AG20443 (cell line): ENCODE data around the gene SLC22A5.
"Not testable (repeated sequence)": the region's sequence is repeated elsewhere in the genome, so short reads cannot be mapped to it uniquely, and the experiment has no call there.

Experiments used
- DNase-seq: peaks from one replicate; pipeline ENCODE4 v3.0.0; 2012; ENCODE audit warnings: low spot score, mixed read lengths

SLC22A5 gene

DNA sequence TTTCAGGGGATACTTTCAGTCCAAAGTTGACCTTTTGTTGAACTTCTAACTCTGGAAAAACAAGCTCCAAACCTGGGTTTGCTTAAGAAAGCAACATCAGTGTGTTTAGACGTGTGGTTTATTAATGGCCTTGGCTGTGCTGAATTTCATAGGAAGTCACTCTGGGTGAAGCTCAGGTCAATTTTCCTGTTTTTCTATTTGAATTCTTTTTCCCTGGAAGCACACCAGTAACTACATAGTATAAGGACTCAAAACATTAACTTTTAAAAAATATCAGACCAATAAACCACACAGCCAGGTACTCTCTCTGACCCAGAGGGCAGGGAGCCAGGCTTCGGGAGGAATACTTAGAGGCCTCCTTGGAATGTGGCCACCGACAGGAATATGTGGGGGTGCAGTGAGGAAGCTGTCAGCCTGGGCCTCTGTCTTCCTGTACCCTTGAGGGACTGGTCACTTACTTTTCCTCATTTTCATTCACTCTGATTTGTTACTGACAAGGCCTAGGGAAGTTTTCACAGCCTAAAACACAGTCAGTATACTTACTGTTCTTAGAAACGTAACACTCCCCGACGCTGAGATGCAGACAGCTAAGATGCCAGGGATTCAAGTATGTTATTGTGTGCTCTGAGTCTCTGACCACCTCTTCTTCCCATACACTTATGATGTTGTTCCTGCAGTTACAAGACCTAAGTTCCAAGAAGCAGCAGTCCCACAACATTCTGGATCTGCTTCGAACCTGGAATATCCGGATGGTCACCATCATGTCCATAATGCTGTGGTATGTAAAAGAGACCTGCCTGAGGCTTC lies 18.9 kb downstream of the SLC22A5 start:
- no peak for DNase-seq

DNA sequence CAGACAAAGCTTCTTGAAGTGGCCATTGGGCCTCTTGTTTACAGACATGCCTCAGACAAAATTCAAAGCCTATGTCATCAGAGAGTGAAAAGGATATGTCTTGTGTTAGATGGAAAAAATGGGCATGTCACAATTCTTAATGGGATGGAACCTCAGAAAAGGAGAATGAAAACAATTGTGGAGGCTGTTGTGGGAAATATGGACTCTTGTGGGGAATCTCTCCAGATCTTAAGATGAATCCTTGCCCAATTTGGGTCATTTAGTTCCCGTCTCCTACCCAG lies 19.5 kb downstream of the SLC22A5 start:
- DNase-seq, result no peak

DNA sequence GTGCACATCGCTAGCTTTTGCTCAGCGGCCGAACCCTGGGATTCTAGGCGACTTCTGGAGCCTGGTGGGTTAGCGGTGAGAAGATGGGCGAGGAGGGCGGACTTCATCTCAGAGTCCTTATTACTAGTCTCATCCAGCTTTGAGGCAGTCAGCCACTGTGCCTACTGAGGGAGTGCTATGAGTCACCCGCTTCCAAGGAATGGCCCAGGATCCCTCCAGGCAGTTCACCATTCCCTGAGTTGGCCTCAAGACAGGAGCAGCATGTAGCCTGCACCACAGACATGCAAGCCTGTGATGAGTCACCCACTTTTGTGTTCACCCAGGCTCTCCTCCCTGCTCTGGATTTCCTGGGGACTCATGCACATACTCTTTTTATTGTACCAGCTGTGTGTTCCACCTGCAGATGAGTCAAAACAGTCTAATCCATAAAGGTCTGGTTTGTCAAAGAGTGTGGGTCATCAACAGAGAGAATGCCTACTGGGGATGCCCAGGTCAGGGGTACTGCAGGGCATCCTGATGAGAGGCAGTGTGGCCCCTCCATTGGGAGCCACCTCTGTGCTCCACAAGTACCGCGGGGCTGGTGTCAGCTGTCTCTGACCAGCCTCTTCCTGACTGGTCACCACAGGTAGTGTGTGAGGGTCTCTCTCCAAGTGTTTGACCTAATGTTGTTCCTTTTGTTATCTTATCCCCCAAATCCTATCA lies 20.2 kb downstream of the SLC22A5 start:
- DNase-seq, result peak; percentile 97

DNA sequence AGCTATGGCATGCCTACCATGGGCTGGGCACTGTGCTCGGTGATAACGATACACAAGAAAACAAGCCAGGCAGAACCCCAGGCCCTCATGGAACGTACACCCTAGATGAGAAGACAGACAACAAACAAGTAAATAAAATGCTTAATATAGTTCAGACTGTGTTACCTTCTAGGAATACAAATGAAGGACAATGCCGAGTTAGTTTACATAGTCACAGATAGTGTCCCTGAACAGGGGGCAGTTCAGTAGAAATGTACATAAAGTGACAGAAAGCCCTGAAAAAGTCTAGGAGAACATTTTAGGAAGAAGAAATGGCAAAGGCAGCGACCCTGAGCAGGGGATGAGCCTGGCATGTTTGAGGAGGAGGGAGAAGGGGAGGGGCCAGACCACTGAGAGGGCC lies 21.7 kb downstream of the SLC22A5 start:
- no peak for DNase-seq

DNA sequence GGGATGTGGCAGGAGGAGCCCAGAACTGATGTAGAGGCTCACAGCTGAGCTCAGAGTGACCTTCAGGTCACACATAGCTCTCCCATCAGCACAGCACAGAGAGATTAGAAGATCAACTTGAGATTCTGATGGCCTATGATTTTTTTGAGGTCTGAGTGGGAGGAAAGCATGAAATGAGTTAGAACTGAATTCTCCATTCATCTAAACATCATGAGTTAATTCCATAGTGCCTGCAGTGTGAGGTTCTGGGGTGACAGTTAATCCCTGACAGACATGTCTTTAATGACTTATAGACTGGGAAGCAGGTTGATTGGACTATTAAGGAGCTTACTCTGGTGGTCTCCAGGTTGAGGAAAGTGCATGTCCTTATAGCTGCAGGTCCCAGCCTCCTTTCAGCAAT lies 22.4 kb downstream of the SLC22A5 start:
- DNase-seq, result no peak

DNA sequence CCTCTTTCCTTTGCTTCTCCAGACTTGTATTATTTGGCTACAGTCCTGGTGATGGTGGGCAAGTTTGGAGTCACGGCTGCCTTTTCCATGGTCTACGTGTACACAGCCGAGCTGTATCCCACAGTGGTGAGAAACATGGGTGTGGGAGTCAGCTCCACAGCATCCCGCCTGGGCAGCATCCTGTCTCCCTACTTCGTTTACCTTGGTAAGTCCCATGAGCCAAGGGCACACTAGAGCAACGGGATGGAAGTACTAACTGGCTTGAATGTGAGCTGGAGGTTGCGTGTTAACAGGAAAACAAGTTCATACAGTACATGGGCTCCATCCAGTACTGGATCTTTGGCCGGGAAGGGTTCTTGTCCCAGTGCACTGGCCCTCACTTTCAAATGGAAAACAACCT lies 22.9 kb downstream of the SLC22A5 start:
- DNase-seq, result no peak

DNA sequence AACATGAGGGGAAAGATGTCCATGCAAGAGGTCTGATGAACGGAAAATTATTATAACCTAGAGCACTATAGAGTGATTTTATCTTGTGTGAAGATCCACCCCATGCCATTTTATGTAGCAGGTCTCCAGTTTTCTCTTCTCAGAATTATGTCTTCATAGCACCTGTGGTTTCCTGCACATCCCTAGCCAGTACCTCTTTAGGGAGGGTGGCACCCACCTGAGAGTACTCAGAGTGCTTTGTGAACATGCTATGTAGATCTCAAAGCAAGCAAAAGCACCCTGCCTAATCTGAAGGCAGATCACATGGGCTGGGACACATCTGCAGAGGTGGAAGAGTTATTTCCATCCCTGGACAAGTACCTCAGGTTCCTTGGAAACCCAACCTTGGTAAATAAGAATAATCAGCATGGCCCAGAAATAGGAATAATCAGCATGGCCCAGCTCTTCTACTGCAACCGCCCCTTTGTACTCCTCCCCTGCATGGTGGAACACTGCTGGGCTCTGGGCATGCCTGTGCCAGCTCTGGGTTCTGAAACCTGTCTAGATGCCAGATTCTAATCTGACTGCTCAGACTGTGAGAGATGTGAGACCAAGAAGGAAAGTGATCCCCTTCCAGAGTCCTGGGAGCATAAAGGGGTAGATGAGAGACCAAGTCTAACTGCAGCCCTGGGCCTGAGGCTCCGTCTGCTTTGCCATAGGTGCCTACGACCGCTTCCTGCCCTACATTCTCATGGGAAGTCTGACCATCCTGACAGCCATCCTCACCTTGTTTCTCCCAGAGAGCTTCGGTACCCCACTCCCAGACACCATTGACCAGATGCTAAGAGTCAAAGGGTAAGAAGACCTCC lies 23.7 kb downstream of the SLC22A5 start:
- no peak for DNase-seq

DNA sequence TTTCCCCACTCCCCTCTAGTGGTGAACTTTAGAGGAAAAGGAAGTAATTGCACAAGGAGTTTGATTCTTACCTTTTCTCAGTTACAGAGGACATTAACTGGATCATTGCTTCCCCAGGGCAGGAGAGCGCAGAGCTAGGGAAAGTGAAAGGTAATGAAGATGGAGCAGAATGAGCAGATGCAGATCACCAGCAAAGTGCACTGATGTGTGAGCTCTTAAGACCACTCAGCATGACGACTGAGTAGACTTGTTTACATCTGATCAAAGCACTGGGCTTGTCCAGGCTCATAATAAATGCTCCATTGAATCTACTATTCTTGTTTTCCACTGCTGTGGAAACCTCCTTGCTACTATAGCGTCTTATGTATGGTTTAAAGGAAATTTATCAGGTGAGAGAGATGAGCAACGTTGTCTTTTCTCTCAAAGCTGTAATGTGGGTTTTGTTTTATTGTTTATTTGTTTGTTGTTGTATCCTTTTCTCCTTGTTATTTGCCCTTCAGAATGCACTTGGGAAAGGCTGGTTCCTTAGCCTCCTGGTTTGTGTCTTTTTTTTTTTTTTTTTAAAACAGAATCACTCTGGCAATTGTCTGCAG lies 25.3 kb downstream of the SLC22A5 start:
- DNase-seq, result no peak

DNA sequence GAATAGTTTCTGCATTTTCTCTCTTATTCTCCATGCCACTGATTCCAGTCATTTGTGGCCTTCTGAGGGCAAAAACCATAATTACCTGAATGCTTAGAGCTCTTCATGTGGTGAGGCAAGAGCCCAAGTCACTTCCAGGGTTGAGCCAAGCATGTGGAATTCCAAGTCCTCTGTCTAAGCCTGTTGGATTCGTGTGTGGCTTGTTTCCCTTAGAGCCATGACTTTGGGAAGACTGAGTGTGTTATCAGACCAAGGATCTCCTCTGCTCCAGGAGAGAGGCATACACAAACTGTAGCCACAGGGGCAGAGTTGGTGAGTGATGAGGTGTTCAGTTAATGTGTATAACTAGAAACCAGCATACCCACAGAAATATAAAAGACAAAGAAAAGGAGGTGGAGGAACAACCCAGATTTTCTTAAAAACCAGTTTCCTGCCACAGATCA lies 27.1 kb downstream of the SLC22A5 start:
- DNase-seq, result no peak

DNA sequence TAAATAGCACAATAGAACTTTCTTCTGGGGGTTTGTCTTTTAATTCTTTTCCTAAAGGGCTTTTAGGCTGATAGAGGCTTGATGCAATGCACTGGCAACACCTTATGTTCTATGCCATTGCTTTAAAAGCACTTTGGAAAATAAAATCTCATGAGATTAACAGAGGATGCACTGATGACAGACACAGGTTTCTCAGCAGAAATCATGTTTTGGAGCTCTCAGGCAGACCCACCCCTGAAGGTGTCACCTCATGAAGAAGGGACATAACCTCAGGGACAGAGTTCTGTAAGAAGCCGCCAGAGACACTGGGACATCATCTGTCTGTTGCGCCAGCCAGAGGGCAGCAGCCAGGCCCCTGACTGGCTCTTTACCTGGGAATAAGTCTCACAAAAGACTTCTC lies 27.7 kb downstream of the SLC22A5 start:
- DNase-seq, result no peak

DNA sequence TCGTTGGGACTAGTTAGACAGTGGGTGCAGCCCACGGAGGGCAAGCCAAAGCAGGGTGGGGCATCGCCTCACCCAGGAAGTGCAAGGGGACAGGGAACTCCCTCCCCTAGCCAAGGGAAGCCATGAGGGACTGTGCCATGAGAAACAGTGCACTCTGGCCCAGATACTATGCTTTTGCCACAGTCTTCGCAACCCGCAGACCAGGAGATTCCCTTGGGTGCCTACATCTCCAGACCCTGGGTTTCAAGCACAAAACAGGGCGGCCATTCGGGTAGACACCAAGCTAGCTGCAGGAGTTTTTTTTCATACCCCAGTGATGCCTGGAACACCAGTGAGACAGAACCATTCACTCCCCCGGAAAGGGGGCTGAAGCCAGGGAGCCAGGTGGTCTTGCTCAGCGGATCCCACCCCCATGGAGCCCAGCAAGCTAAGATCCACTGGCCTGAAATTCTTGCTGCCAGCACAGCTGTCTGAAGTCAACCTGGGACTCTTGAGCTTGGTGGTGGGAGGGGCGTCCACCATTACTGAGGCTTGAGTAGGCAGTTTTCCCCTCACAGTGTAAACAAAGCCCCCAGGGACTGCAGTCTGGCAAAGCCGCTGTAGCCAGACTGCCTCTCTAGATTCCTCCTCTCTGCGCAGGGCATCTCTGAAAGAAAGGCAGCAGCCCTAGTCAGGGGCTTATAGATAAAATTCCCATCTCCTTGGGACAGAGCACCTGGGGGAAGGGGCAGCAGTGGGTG lies 28.6 kb downstream of the SLC22A5 start:
- not testable (repeated sequence) for DNase-seq

DNA sequence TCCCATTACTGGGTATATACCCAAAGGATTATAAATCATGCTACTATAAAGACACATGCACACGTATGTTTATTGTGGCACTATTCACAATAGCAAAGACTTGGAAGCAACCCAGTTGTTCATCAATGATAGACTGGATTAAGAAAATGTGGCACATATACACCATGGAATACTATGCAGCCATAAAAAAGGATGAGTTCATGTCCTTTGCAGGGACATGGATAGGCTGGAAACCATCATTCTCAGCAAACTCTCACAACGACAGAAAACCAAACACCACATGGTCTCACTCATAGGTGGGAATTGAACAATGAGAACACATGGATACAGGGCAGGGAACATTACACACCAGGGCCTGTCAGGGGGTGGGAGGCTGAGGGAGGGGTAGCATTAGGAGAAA lies 34.5 kb downstream of the SLC22A5 start:
- not testable (repeated sequence) for DNase-seq

DNA sequence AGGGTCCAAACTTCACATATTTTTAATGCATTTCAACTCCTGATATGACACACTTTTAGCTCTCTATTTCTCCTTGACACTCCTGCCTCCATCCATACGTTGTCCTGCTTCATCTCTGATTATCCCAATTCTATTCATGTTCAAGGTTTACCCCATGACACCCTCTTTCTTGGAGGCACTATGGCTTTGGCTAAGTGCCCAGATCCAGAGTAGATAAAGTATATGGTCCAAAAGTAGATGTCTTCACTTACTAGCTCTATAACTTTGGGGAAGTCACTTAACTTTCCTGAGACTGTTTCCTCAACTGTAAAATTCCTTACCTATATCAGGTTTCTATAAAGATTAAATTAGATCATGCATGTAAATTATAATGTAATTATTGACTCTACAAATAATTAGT lies 36.1 kb downstream of the SLC22A5 start:
- no peak for DNase-seq

DNA sequence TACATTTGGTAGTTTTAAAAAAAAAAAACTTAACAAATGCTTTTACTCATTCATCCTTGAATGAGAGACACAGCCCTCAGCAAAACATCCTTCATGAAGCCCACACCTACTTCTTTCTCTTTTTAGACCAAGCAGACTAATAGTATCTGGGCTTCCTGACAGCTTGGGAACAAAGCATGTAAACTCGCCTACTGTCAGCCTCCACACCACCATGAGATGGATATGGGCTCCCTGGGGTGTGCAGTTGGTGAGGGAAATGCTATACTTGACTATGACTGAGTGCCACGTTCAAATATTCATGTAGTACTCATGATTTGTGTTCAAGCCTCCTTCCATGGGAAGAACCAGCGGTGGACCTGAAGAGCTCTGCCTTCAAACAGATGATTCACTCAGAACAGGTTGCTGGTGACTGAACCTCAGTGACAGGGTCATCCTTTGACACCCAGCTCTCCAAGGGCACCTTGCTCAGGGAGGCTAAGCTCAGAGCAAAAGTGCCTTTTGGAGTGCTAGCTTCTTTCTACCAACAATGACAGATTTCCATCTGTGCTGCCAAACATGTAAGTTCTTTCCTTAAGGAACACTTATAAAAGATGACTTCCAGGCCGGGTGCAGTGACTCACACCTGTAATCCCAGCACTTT lies 36.8 kb downstream of the SLC22A5 start:
- no peak for DNase-seq

DNA sequence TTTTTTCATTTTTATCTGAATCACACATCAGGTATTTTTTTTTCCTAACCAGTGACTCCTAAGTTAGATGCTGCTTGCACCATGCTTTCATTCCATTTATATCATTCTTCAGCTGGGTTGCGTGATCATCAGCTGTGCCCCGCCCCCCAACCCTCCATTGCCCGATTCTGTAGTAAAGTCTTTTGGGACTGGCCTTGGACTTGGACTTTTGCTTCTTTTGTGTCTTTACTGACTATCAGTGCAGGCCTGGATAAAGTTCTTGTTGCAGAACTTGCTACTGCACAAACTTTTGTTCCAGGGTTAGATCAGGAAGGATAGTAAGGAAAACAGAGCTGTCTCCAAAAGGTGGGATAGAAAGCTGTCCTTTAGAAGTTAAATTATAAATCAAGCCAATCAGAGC lies 38.5 kb downstream of the SLC22A5 start:
- no peak for DNase-seq

DNA sequence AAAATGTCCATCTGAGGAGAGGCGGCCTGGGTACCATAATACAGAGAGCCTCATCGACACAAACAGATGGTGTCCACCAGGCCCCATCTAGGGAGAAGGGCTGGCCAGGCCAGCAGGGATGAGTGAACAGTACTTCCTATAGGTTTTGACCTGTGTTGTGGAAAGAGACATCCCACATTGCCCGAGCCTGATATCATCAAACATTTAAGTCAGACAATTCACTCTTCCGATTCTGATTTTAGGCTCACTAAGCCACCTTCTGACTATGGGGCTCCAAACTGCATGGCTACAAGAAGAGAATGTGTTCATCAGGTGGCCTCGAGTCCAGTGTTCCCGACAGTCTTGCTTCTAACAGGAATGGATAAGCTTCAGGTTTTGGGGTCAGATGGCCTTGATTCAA lies 38.9 kb downstream of the SLC22A5 start:
- DNase-seq, result no peak

DNA sequence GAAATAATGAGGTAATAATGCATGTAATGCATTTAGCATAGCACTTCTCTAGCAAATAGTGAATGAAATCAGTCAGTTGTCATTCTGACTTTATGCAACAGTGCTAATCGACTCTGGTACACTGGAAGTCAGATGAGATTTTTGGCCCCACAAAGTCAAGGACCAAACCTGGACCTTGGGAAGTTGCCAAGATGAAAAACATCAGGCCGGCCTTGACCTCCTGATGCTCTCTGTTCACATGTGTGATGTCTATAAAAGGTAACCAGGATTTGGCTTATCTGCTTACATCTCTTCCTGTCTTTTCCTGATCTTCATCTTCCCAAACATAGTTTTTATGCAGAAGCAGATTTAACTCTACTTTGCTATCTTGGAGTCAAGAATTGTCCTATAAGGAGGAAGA lies 39.5 kb downstream of the SLC22A5 start:
- no peak for DNase-seq

DNA sequence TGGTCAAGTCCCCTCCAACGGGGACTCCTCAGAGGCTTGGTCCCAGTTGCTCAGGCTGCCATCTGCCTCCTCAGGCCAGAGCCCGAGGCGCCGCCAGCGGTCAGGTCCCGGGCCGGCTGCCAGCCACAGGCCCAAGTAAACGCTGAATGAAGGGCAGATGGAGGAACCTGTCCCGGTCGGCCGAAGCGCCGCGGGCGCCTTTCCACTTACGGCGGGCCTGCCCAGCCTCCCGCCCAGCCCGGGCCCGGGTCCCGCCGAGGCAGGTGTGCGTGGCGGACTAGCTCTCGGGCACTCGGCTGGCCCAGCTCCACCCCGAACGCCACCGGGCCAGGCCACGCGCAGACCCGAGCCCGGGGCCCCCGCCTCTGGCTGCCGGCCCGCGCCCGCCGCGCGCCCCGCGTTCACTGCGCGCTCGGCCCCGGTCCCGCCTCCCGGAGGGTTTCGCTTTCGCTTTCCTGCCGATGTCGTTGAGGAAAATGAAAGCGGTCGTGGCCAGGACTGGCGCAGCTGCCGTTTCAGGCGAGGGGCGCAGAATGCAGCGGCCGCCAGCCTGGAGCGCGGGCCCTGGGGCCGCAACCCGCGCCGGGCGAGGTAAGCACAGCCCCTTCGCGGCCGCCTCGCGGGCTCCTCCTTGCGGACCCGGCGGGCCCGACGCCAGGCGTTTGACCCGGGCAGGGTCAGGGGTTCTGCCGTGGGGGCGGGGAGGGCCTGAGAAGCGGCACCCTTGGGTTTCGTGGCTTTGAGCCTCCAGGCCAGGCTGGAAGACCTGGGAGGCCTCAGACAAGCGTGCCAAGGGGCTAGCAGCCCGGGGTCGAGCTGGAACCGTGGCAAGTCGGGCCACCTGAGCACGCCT lies 41.2 kb downstream of the SLC22A5 start:
- DNase-seq, result peak; percentile 86

DNA sequence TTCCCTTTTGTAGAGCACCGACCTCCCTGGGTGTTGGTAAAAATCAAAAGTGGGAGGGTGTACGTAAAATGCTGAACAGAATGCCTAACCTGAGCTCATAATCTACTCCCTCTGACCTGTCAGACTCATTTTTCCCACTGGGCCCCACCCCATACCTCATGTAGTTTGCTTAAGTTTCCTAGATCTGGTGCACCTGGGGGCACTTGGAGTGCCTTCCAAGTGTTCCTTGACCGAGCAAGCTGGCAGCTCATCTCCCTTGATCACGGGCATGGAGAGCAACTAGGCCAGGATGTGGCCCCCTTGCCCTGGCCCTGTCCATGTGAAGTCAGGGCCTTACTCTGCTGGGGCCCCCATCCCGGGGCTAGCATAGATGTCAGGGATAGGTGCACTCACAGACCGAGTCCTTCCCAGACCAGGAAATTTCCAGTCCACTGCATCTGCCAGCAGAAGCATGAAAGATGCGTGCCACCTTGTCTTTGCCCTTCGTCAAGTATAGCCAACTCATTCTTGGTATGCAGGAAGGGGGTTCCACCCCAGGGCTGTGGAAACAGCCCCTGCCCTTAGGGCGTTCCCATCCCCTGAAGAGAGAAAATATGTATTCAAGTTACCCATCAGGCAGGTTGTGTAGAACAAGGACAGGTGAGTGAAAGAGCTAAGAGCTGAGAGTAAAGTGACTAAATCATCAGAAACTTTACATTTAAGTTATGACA lies 41.9 kb downstream of the SLC22A5 start:
- no peak for DNase-seq

DNA sequence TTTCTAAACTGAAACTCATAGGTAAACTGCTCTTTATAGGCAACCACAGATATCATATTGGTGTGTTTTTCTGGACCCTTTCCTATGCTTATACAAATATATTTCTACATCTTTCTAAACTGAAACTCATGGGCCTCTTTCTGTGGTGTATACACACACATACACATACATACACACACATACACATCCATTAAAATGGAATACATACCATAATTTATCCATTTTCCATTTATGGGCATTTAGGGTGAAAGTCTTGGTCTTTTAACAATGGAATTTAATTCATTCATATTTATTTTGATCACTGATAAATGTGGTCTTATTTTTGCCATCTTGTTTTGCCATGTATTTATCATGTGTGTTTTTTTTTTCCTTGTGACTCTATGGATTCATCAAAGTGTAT lies 44.1 kb downstream of the SLC22A5 start:
- DNase-seq, result no peak
